Neural progenitor cell (in vitro differentiated cells): ENCODE data around the gene ATP13A3. TPM values are rescaled to one million over a fixed set of nuclear protein-coding genes. Genes with fewer than 3 reads are reported as not detected.

Source experiments
- DNase-seq: peaks from one replicate; pipeline ENCODE4 v3.0.0-alpha.2; 2016; ENCODE audit warnings: low spot score
- H2AFZ ChIP-seq: fragments of 200-600 bp; sonication (generic); replicated peaks from 2 replicates; pipeline ENCODE4 v1.6.1; 2016; ENCODE audit warnings: antibody characterized with exemption
- H3F3A ChIP-seq: fragments of 200-600 bp; sonication (generic); 2 replicates; pipeline ENCODE4 v1.6.1; 2016; ENCODE audit warnings: antibody characterized with exemption, low read depth
- H3K27ac ChIP-seq: fragments of 200-600 bp; sonication (generic); 2 replicates; pipeline ENCODE4 v1.5.1; 2016; ENCODE audit warnings: mild to moderate bottlenecking
- H3K27me3 ChIP-seq: fragments of 200-600 bp; sonication (generic); 2 replicates; pipeline ENCODE4 v1.6.1; 2016; ENCODE audit warnings: mild to moderate bottlenecking, moderate library complexity
- H3K36me3 ChIP-seq: fragments of 200-600 bp; sonication (generic); 2 replicates; pipeline ENCODE4 v1.5.1; 2016
- H3K4me1 ChIP-seq: fragments of 200-600 bp; sonication (generic); 2 replicates; pipeline ENCODE4 v1.6.1; 2016; ENCODE audit warnings: mixed run types
- H3K4me2 ChIP-seq: fragments of 200-600 bp; sonication (generic); 2 replicates; pipeline ENCODE4 v1.6.1; 2016
- H3K4me3 ChIP-seq: fragments of 200-600 bp; sonication (generic); 2 replicates; pipeline ENCODE4 v1.5.1; 2016
- H3K79me2 ChIP-seq: fragments of 200-600 bp; sonication (generic); 2 replicates; pipeline ENCODE4 v1.6.1; 2016; ENCODE audit warnings: low read depth
- H3K9ac ChIP-seq: fragments of 200-600 bp; sonication (generic); 2 replicates; pipeline ENCODE4 v1.6.1; 2016
- H3K9me3 ChIP-seq: fragments of 200-600 bp; sonication (generic); 2 replicates; pipeline ENCODE4 v1.5.1; 2016; ENCODE audit warnings: low read depth
- H4K20me1 ChIP-seq: fragments of 200-600 bp; sonication (generic); 2 replicates; pipeline ENCODE4 v1.6.1; 2016; ENCODE audit warnings: low read depth
- H3K27ac Mint-ChIP-seq: 3 replicates; pipeline ENCODE4 v1.8.0; 2021; ENCODE audit warnings: mixed read lengths
- H3K27me3 Mint-ChIP-seq: 2 replicates; pipeline ENCODE4 v1.8.0; 2022; ENCODE audit warnings: low read depth, mild to moderate bottlenecking, inconsistent platforms, moderate library complexity, mixed read lengths; ENCODE audit not compliant: insufficient read depth
- H3K36me3 Mint-ChIP-seq: 3 replicates; pipeline ENCODE4 v1.8.0; 2021; ENCODE audit warnings: mixed read lengths
- H3K4me1 Mint-ChIP-seq: 3 replicates; pipeline ENCODE4 v1.8.0; 2021; ENCODE audit warnings: mixed read lengths
- H3K4me3 Mint-ChIP-seq: 3 replicates; pipeline ENCODE4 v1.8.0; 2021; ENCODE audit warnings: mild to moderate bottlenecking, moderate library complexity, mixed read lengths
- H3K9me3 Mint-ChIP-seq: 3 replicates; pipeline ENCODE4 v1.8.0; 2020; ENCODE audit warnings: mixed read lengths
- CTCF ChIP-seq: fragments of 200-600 bp; sonication (generic); IDR thresholded peaks from 2 replicates; pipeline ENCODE4 v1.5.1; 2017; ENCODE audit warnings: antibody characterized with exemption, mild to moderate bottlenecking
- EZH2 ChIP-seq: fragments of 200-600 bp; sonication (generic); IDR thresholded peaks from 2 replicates; pipeline ENCODE4 v1.6.1; 2017; ENCODE audit warnings: antibody characterized with exemption, mild to moderate bottlenecking, moderate library complexity
- EZH2phosphoT487 ChIP-seq: fragments of 200-600 bp; sonication (generic); IDR thresholded peaks from 2 replicates; pipeline ENCODE4 v1.6.1; 2017; ENCODE audit warnings: antibody characterized with exemption
- total RNA-seq: library from RNA; depleted of rRNA; stranded (reverse); fragments of >200 nt; gene quantifications from 2 replicates; pipeline ENCODE4 v1.2.3, GENCODE V29; 2015; ENCODE audit warnings: low replicate concordance

The ATP13A3 gene
- total RNA-seq, 1 donor from 2014 or later = 105 TPM

- Histone ChIP-seq H3K27me3 (no peaks in the 10 kb centered on the region), H3K9me3 (no peaks in the 10 kb centered on the region), H3K9ac (no peak overlapping the region), H2AFZ (no peak overlapping the region), H3F3A (no peaks in the 10 kb centered on the region), H4K20me1 (no peaks in the 10 kb centered on the region), H3K4me1 (peaks cover 2% of the 10 kb centered on the region), H3K4me2 (no peak overlapping the region), H3K36me3 (no peaks in the 10 kb centered on the region), H3K4me3 (no peak overlapping the region), H3K27ac (no peak overlapping the region), H3K79me2 (no peaks in the 10 kb centered on the region)
- no peak for DNase-seq
- no peak overlapping the region for H3K4me3 Mint-ChIP-seq
- no peaks in the 10 kb centered on the region for H3K4me1 Mint-ChIP-seq
- H3K9me3 Mint-ChIP-seq = no peaks in the 10 kb centered on the region
- H3K27ac Mint-ChIP-seq = no peak overlapping the region
- TF ChIP-seq CTCF (no peak), EZH2 (no peak), EZH2phosphoT487 (no peak)
- H3K27me3 Mint-ChIP-seq = peaks cover 5% of the 10 kb centered on the region
- no peaks in the 10 kb centered on the region for H3K36me3 Mint-ChIP-seq
These were observed 18.1 kb upstream of the ATP13A3 start for GRCh38 chr3:194504861-194505260.

- no peak overlapping the region for H3K4me2 ChIP-seq
- no peak overlapping the region for H3K27ac Mint-ChIP-seq
- no peaks in the 10 kb centered on the region for H3K9me3 Mint-ChIP-seq
- no peak for TF ChIP-seq EZH2phosphoT487
- TF ChIP-seq CTCF = no peak
- TF ChIP-seq EZH2 = no peak
- H3K36me3 Mint-ChIP-seq = no peaks in the 10 kb centered on the region
- H3K4me1 ChIP-seq = peaks cover 2% of the 10 kb centered on the region
- H3K4me3 Mint-ChIP-seq = no peak overlapping the region
- peaks cover 5% of the 10 kb centered on the region for H3K27me3 Mint-ChIP-seq
- no peaks in the 10 kb centered on the region for H3K9me3 ChIP-seq
- no peaks in the 10 kb centered on the region for H3F3A ChIP-seq
- H3K27ac ChIP-seq = no peak overlapping the region
- H3K4me3 ChIP-seq = no peak overlapping the region
- H2AFZ ChIP-seq = no peak overlapping the region
- DNase-seq = no peak
- H3K27me3 ChIP-seq = no peaks in the 10 kb centered on the region
- H3K4me1 Mint-ChIP-seq = no peaks in the 10 kb centered on the region
- no peaks in the 10 kb centered on the region for H4K20me1 ChIP-seq
- no peaks in the 10 kb centered on the region for H3K79me2 ChIP-seq
- H3K9ac ChIP-seq = no peak overlapping the region
- H3K36me3 ChIP-seq = no peaks in the 10 kb centered on the region
These were observed 17.3 kb upstream of the ATP13A3 start for GRCh38 chr3:194504146-194504545.

GRCh38 chr3:194503081-194503531 is 16.3 kb upstream of the ATP13A3 start:
- Mint-ChIP-seq H3K9me3 (no peaks in the 10 kb centered on the region), H3K4me1 (no peaks in the 10 kb centered on the region), H3K27me3 (peaks cover 5% of the 10 kb centered on the region), H3K4me3 (no peak overlapping the region), H3K36me3 (no peaks in the 10 kb centered on the region), H3K27ac (no peak overlapping the region)
- Histone ChIP-seq H3K27me3 (no peaks in the 10 kb centered on the region), H3K4me2 (no peak overlapping the region), H3K9ac (no peak overlapping the region), H3K36me3 (no peaks in the 10 kb centered on the region), H4K20me1 (no peaks in the 10 kb centered on the region), H2AFZ (no peak overlapping the region), H3K79me2 (no peaks in the 10 kb centered on the region), H3K4me3 (no peak overlapping the region), H3F3A (no peaks in the 10 kb centered on the region), H3K4me1 (peaks cover 2% of the 10 kb centered on the region), H3K27ac (no peak overlapping the region), H3K9me3 (no peaks in the 10 kb centered on the region)
- TF ChIP-seq CTCF (no peak), EZH2phosphoT487 (no peak), EZH2 (no peak)
- no peak for DNase-seq

GRCh38 chr3:194500198-194500597 is 13.4 kb upstream of the ATP13A3 start:
- no peaks in the 10 kb centered on the region for H3K36me3 Mint-ChIP-seq
- no peaks in the 10 kb centered on the region for H3K9me3 Mint-ChIP-seq

More at GRCh38 chr3:194500198-194500597, 13.4 kb upstream of the ATP13A3 start:
- Histone ChIP-seq H3K4me1 (no peaks in the 10 kb centered on the region), H3K27ac (no peak overlapping the region), H3K79me2 (no peaks in the 10 kb centered on the region), H3K27me3 (no peaks in the 10 kb centered on the region), H4K20me1 (no peaks in the 10 kb centered on the region), H3K9ac (no peak overlapping the region), H3K36me3 (no peaks in the 10 kb centered on the region), H3K4me3 (no peak overlapping the region), H3F3A (no peaks in the 10 kb centered on the region), H3K9me3 (no peaks in the 10 kb centered on the region), H2AFZ (no peak overlapping the region), H3K4me2 (no peak overlapping the region)
- Mint-ChIP-seq H3K27ac (no peak overlapping the region), H3K27me3 (peaks cover 2% of the 10 kb centered on the region), H3K4me1 (no peaks in the 10 kb centered on the region), H3K4me3 (no peak overlapping the region)
- DNase-seq = no peak
- no peak for TF ChIP-seq EZH2phosphoT487
- no peak for TF ChIP-seq EZH2
- TF ChIP-seq CTCF = no peak
